Small intestine (tissue), 7 donors: ENCODE measurements around the gene SMAD5. TPM values are rescaled to one million over a fixed set of nuclear protein-coding genes. Genes with fewer than 3 reads are reported as not detected.

Source experiments
- DNase-seq, 2 donors: peaks; one replicate each; pipeline versions ENCODE4 v3.0.0 to v3.0.0-alpha.2; 2013
- FAIRE-seq: peaks from 2 replicates; lab custom pipeline; 2012; peaks lifted over from hg19 to GRCh38; lab: Jason Lieb, UNC
- H3K27ac ChIP-seq, 3 donors: one replicate each; pipeline ENCODE4 v1.5.1; 2013; ENCODE audit warnings: low read length in 2 of 3, mild to moderate bottlenecking in 2 of 3, control low read depth in 1 of 3, inconsistent platforms in 1 of 3, low read depth in 1 of 3, moderate library complexity in 1 of 3
- H3K27me3 ChIP-seq, 3 donors: one replicate each; pipeline ENCODE4 v1.6.1; 2013; ENCODE audit warnings: low read length in 3 of 3, inconsistent platforms in 1 of 3; ENCODE audit not compliant: control insufficient read depth in 3 of 3, insufficient read depth in 3 of 3
- H3K36me3 ChIP-seq, 3 donors: one replicate each; pipeline ENCODE4 v1.6.1; 2013; ENCODE audit warnings: low read length in 3 of 3, inconsistent platforms in 1 of 3, low read depth in 1 of 3, mild to moderate bottlenecking in 1 of 3, moderate library complexity in 1 of 3; ENCODE audit not compliant: control insufficient read depth in 3 of 3, insufficient read depth in 2 of 3
- H3K4me1 ChIP-seq, 3 donors: one replicate each; pipeline ENCODE4 v1.6.1; 2013; ENCODE audit warnings: low read length in 2 of 3, inconsistent platforms in 1 of 3, low read depth in 1 of 3, mild to moderate bottlenecking in 1 of 3, moderate library complexity in 1 of 3; ENCODE audit not compliant: control insufficient read depth in 3 of 3, insufficient read depth in 2 of 3
- H3K4me3 ChIP-seq, 3 donors: one replicate each; pipeline ENCODE4 v1.5.1; 2013; ENCODE audit warnings: low read length in 3 of 3, control low read depth in 1 of 3, inconsistent platforms in 1 of 3, low read depth in 1 of 3, mild to moderate bottlenecking in 1 of 3, moderate library complexity in 1 of 3
- H3K9me3 ChIP-seq, 2 donors: one replicate each; pipeline ENCODE4 v1.6.1; 2013; ENCODE audit warnings: low read depth in 1 of 2, low read length in 1 of 2; ENCODE audit not compliant: control insufficient read depth in 2 of 2, insufficient read depth in 1 of 2
- WGBS, 3 donors: extraction: QIAGEN DNeasy Blood & Tissue Kit; methylation state at CpG; one replicate each; pipeline ENCODE4 v1.1.7; 2013; 5-methylcytosine and 5-hydroxymethylcytosine counted together
- polyA plus RNA-seq, 4 donors: library from polyadenylated mRNA; stranded (reverse) in 3 of 4; unstranded in 1 of 4; fragments of 200-250 nt in 3 of 4; fragments of 120-200 nt in 1 of 4; gene quantifications; one replicate each; pipeline versions ENCODE4 v1.2.1 to v1.2.3, GENCODE V29; 2013
- donor health status: healthy with polysubstance abuse.
- donor health status: control.
- donor health status: control.
- donor health status: Bipolar disorder and iron deficiency.
- donor health status: healthy.

Gene SMAD5
- polyA plus RNA-seq, 4 donors: 3.4 to 35.6 (median 9.1) TPM

GRCh38 chr5:136190904-136191303 is 58.3 kb downstream of the SMAD5 start:
- Histone ChIP-seq H3K27ac (peak overlapping the region in 2 of 3 donors; percentile 62 to 90), H3K4me3 (peak overlapping the region in 2 of 3 donors; percentile 67 to 82), H3K27me3 (peaks cover 0 to 9% (median 8%) of the 10 kb centered on the region in 3 donors), H3K36me3 (peaks cover 0 to 15% (median 0%) of the 10 kb centered on the region in 3 donors), H3K4me1 (peaks cover 0 to 77% (median 14%) of the 10 kb centered on the region in 3 donors), H3K9me3 (no peaks in the 10 kb centered on the region)
- no peak for FAIRE-seq
- WGBS, 3 donors: 14 to 27% (median 16%) methylated on average over 1 of the region's 1 CpG
- DNase-seq: peak in 1 of 2 donors; percentile 25

- 20 to 21% (median 21%) methylated on average over 44 of the region's 44 CpGs for WGBS, 3 donors
- peaks cover 0 to 15% (median 0%) of the 10 kb centered on the region in 3 donors for H3K36me3 ChIP-seq
- peak overlapping the region; percentile 34 to 82 (median 67) for H3K4me3 ChIP-seq
- peaks cover 0 to 76% (median 14%) of the 10 kb centered on the region in 3 donors for H3K4me1 ChIP-seq
- DNase-seq (peak; percentile 68 to 71), FAIRE-seq (no peak)
- H3K27ac ChIP-seq: peak overlapping the region; percentile 38 to 90 (median 62)
- H3K27me3 ChIP-seq: peaks cover 0 to 9% (median 8%) of the 10 kb centered on the region in 3 donors
- H3K9me3 ChIP-seq: no peaks in the 10 kb centered on the region
Measured at GRCh38 chr5:136191304-136192014, 58.8 kb downstream of the SMAD5 start.

- Histone ChIP-seq H3K4me3 (peak overlapping the region; percentile 34 to 82 (median 67)), H3K9me3 (no peaks in the 10 kb centered on the region), H3K27me3 (peaks cover 0 to 9% (median 8%) of the 10 kb centered on the region in 3 donors), H3K4me1 (peaks cover 0 to 77% (median 14%) of the 10 kb centered on the region in 3 donors), H3K36me3 (peaks cover 0 to 15% (median 0%) of the 10 kb centered on the region in 3 donors), H3K27ac (peak overlapping the region; percentile 38 to 90 (median 62))
- FAIRE-seq (no peak), DNase-seq (peak in 1 of 2 donors; percentile 70)
- 1 to 3% (median 2%) methylated on average over 35 to 56 of the region's 56 CpGs for WGBS, 3 donors
Measured at GRCh38 chr5:136192015-136192525, 59.4 kb downstream of the SMAD5 start.

- Histone ChIP-seq H3K4me3 (peak within 1 kb of the TSS; percentile 34 to 82 (median 67)), H3K4me1 (peaks cover 0 to 73% (median 11%) of the 10 kb centered on the region in 3 donors), H3K27me3 (peaks cover 0 to 9% (median 8%) of the 10 kb centered on the region in 3 donors), H3K9me3 (no peaks in the 10 kb centered on the region), H3K27ac (peak within 1 kb of the TSS; percentile 38 to 90 (median 62)), H3K36me3 (peaks cover 0 to 15% (median 0%) of the 10 kb centered on the region in 3 donors)
- peak; percentile 70 to 86 for DNase-seq
- no peak for FAIRE-seq
- 1 to 2% (median 1%) methylated on average over 74 to 81 of the region's 81 CpGs for WGBS, 3 donors
Measured at GRCh38 chr5:136192526-136193321, 60.1 kb downstream of the SMAD5 start, which contains the start of gene SMIM32. SMIM32 (minus strand) TSS chr5:136193162; CDS start chr5:136192524, 638 bp downstream.

GRCh38 chr5:136193322-136193935 is 60.8 kb downstream of the SMAD5 start:
- peaks cover 0 to 16% (median 0%) of the 10 kb centered on the region in 3 donors for H3K36me3 ChIP-seq
- FAIRE-seq: no peak
- H3K27me3 ChIP-seq: peaks cover 0 to 9% (median 8%) of the 10 kb centered on the region in 3 donors
- H3K9me3 ChIP-seq: no peaks in the 10 kb centered on the region
- WGBS, 3 donors: 17 to 47% (median 22%) methylated on average over 18 of the region's 18 CpGs
- H3K4me1 ChIP-seq: peaks cover 0 to 66% (median 10%) of the 10 kb centered on the region in 3 donors
- no peak for DNase-seq
- peak overlapping the region; percentile 11 to 82 (median 67) for H3K4me3 ChIP-seq
- peak overlapping the region in 1 of 3 donors; percentile 90 for H3K27ac ChIP-seq

- H3K4me1 ChIP-seq: peaks cover 0 to 55% (median under 1%) of the 10 kb centered on the region in 3 donors
- H3K27me3 ChIP-seq: peaks cover 0 to 9% (median 8%) of the 10 kb centered on the region in 3 donors
- H3K4me3 ChIP-seq: no peak overlapping the region
- FAIRE-seq (no peak), DNase-seq (no peak)
- H3K9me3 ChIP-seq: no peaks in the 10 kb centered on the region
- peaks cover 0 to 13% (median 0%) of the 10 kb centered on the region in 3 donors for H3K36me3 ChIP-seq
- no peak overlapping the region for H3K27ac ChIP-seq
- WGBS, 3 donors: 85 to 93% (median 89%) methylated on average over 3 of the region's 3 CpGs
Measured at GRCh38 chr5:136194576-136194975, 61.9 kb downstream of the SMAD5 start.

- no peaks in the 10 kb centered on the region for H3K9me3 ChIP-seq
- no peak for FAIRE-seq
- peaks cover 0 to 39% (median 0%) of the 10 kb centered on the region in 3 donors for H3K4me1 ChIP-seq
- H3K36me3 ChIP-seq: peaks cover 0 to 12% (median 0%) of the 10 kb centered on the region in 3 donors
- H3K27ac ChIP-seq: peak overlapping the region in 1 of 3 donors; percentile 72
- H3K27me3 ChIP-seq: peaks cover 0 to 8% (median 7%) of the 10 kb centered on the region in 3 donors
- H3K4me3 ChIP-seq: no peak overlapping the region
- DNase-seq: peak; percentile 62 to 74
- 24 to 60% (median 38%) methylated on average over 12 of the region's 12 CpGs for WGBS, 3 donors
Measured at GRCh38 chr5:136195971-136196820, 63.6 kb downstream of the SMAD5 start.
